Measurements from ENCODE around the gene TEAD4.

DNA sequence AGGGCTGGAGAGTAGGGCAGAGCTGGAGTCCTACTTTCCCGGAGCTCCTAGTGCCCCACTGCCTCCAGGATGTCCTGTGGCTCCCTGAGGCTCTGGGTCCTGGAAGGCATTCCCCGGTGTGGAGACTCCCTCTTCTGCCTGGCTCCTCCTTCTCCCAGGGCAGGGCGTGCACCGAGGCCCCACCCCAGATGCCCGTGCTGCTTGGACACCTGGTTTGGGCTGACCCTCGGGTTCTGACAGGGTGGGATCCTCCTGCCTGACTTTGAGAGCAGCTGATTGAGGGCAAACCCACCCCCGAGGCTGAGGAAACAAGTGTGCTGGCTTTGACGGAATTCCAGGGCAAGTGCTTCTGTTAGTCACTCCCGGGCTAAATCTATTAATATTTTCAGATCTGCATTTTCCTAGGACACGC is 15.4 kb downstream of the TEAD4 start:
- TF ChIP-seq CTCF (IDR thresholded peaks at IDR 0.05) (no peak), POLR2A (IDR thresholded peaks at IDR 0.05) (no peak)
